Loucy (cell line): Measurements from ENCODE around the gene KIFC3.

Source experiments
- H2AFZ ChIP-seq: fragments of 200-600 bp; sonication (generic); 2 replicates; pipeline ENCODE4 v1.6.0; 2016; ENCODE audit warnings: antibody characterized with exemption, mild to moderate bottlenecking, low read length, moderate library complexity
- H3F3A ChIP-seq: fragments of 200-600 bp; 2 replicates; pipeline ENCODE4 v1.6.0; 2016; ENCODE audit warnings: antibody characterized with exemption, low read depth, mild to moderate bottlenecking
- H3K27me3 ChIP-seq: fragments of 200-600 bp; sonication (generic); 2 replicates; pipeline ENCODE4 v1.6.1; 2014; ENCODE audit warnings: low read length, mild to moderate bottlenecking; ENCODE audit not compliant: insufficient read depth, poor library complexity, severe bottlenecking
- H3K36me3 ChIP-seq: fragments of 200-600 bp; sonication (generic); 2 replicates; pipeline ENCODE4 v1.6.1; 2016; ENCODE audit warnings: low read length; ENCODE audit not compliant: insufficient read depth
- H3K4me1 ChIP-seq: fragments of 200-600 bp; sonication (generic); 2 replicates; pipeline ENCODE4 v1.5.1; 2014; ENCODE audit warnings: low read length, mild to moderate bottlenecking; ENCODE audit not compliant: insufficient read depth, poor library complexity, severe bottlenecking
- H3K4me2 ChIP-seq: fragments of 200-600 bp; sonication (generic); 2 replicates; pipeline ENCODE4 v1.6.0; 2014; ENCODE audit warnings: antibody characterized with exemption, low read length, low read depth, mild to moderate bottlenecking; ENCODE audit not compliant: poor library complexity, severe bottlenecking
- H3K4me3 ChIP-seq: fragments of 200-600 bp; sonication (generic); 2 replicates; pipeline ENCODE4 v1.5.1; 2014; ENCODE audit warnings: low read length, mild to moderate bottlenecking, mixed read lengths; ENCODE audit not compliant: poor library complexity, severe bottlenecking
- H3K79me2 ChIP-seq: fragments of 200-600 bp; sonication (generic); 2 replicates; pipeline ENCODE4 v1.6.1; 2014; ENCODE audit warnings: low read length; ENCODE audit not compliant: insufficient read depth
- H3K9ac ChIP-seq: fragments of 200-600 bp; sonication (generic); 2 replicates; pipeline ENCODE4 v1.6.0; 2014; ENCODE audit warnings: mild to moderate bottlenecking, low read depth, low read length, moderate library complexity; ENCODE audit not compliant: poor library complexity, severe bottlenecking
- H3K9me2 ChIP-seq: fragments of 200-600 bp; sonication (generic); replicated peaks from 2 replicates; pipeline ENCODE4 v1.6.1; 2016; ENCODE audit warnings: low read depth, low read length, mixed read lengths
- H3K9me3 ChIP-seq: fragments of 200-600 bp; sonication (generic); 2 replicates; pipeline ENCODE4 v1.6.1; 2014; ENCODE audit warnings: mild to moderate bottlenecking, antibody characterized with exemption, low read length, low read depth; ENCODE audit not compliant: insufficient read depth
- H4K20me1 ChIP-seq: fragments of 200-600 bp; sonication (generic); 2 replicates; pipeline ENCODE4 v1.6.0; 2014; ENCODE audit warnings: antibody characterized with exemption, low read length, mild to moderate bottlenecking; ENCODE audit not compliant: insufficient read depth, poor library complexity, severe bottlenecking
- EZH2phosphoT487 ChIP-seq: fragments of 200-600 bp; IDR thresholded peaks from 2 replicates; pipeline ENCODE4 v1.6.1; 2018; ENCODE audit warnings: antibody characterized with exemption, mild to moderate bottlenecking, moderate library complexity, borderline replicate concordance
- TF ChIP-seq, protein P1 (sequence below): fragments of 200-600 bp; sonication (generic); conservative IDR thresholded peaks from 2 replicates; pipeline ENCODE4 v1.5.1; 2014; ENCODE audit warnings: mild to moderate bottlenecking, antibody characterized with exemption, low read length

KIFC3 gene

DNA sequence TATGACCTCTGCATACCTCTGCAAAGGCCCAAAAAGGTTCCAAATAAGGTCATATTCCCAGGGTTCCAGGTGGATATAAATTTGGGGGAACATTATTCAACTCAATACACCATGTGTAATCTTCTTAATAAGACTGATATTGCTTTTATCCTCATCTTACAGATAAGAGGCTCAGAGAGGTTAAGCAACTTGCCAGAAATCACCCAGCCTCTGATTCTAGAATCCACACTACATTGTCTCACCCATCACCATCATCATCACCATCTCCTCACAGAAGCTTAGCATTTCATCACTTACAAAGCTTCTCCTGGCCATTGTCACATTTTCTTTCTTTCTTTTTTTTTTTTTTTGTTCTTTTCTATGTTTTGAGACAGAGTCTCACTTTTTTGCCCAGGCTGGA, 15.4 kb upstream of the KIFC3 start:
- Histone ChIP-seq H3K27me3 (no peaks in the 10 kb centered on the region), H3K79me2 (no peaks in the 10 kb centered on the region), H2AFZ (no peak overlapping the region), H3K9me2 (no peaks in the 10 kb centered on the region), H3K9ac (no peak overlapping the region), H3K4me1 (peaks cover 13% of the 10 kb centered on the region), H3K4me2 (no peak overlapping the region), H4K20me1 (no peaks in the 10 kb centered on the region), H3K4me3 (no peak overlapping the region), H3K9me3 (no peaks in the 10 kb centered on the region), H3F3A (no peaks in the 10 kb centered on the region), H3K36me3 (no peaks in the 10 kb centered on the region)
- no peak for TF ChIP-seq EZH2phosphoT487
- TF ChIP-seq, protein P1, sequence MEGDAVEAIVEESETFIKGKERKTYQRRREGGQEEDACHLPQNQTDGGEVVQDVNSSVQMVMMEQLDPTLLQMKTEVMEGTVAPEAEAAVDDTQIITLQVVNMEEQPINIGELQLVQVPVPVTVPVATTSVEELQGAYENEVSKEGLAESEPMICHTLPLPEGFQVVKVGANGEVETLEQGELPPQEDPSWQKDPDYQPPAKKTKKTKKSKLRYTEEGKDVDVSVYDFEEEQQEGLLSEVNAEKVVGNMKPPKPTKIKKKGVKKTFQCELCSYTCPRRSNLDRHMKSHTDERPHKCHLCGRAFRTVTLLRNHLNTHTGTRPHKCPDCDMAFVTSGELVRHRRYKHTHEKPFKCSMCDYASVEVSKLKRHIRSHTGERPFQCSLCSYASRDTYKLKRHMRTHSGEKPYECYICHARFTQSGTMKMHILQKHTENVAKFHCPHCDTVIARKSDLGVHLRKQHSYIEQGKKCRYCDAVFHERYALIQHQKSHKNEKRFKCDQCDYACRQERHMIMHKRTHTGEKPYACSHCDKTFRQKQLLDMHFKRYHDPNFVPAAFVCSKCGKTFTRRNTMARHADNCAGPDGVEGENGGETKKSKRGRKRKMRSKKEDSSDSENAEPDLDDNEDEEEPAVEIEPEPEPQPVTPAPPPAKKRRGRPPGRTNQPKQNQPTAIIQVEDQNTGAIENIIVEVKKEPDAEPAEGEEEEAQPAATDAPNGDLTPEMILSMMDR: no peak

DNA sequence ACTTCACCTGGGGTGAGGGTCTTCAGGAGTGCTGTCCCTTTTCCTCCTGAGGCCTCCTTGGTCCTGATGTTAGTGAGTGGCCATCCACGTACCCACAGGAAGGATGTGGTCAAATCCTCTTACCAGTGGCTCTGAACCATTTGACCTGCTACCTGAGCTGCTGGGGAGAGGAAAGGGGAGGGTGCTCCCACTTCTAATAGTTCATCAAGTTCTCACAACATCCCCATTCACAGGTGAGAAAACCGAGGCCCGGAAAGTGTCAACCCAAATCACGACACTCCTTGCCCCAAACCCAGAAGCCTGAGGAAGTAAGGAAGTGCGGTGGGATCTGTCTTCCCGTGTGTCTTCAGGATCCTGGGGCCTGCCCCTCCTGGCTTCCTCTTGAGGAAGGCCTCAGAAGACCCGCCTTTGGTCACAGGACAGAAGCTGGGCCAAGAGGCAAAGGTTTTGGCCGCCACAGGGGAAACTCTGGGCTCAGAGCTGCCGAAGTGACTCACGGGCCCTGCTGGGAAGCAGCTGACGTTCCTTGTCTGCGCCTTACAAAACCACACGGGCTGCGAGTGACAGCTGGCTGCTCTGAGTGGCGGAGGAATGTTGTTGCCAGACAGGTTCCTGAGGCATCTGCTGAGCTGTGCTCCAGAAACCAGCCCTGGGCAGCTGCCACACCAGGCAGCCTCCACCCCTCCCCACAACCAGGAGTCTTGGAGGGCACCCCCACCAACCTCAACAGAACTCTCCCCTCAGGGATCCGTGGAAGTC, 13.9 kb upstream of the KIFC3 start:
- Histone ChIP-seq H3F3A (no peaks in the 10 kb centered on the region), H3K4me3 (no peak overlapping the region), H3K9ac (no peak overlapping the region), H3K79me2 (no peaks in the 10 kb centered on the region), H4K20me1 (no peaks in the 10 kb centered on the region), H3K4me2 (peak overlapping the region; percentile 35), H3K9me3 (no peaks in the 10 kb centered on the region), H3K9me2 (no peaks in the 10 kb centered on the region), H2AFZ (no peak overlapping the region), H3K27me3 (no peaks in the 10 kb centered on the region), H3K36me3 (no peaks in the 10 kb centered on the region), H3K4me1 (peaks cover 15% of the 10 kb centered on the region)
- TF ChIP-seq, protein P1: no peak
- no peak for TF ChIP-seq EZH2phosphoT487

DNA sequence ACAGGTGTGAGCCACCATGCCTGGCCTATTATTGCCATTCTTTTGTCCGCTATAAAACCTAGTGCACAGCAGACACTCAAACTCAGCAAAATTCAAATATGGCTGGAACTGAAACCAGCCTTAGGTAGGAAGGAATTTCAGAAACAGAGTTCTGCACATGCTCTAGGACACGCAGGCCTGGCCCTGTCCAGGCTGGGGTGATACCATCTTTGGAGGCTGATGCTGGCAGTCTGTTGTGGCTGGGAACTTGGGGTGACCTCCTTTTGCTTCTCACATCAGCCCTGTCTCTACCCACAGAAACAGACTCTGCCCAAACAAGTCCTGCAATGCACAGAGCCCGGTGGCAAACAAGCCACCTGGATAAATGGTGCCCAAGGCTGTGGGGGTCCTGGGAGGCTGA, 12.6 kb upstream of the KIFC3 start:
- Histone ChIP-seq H3F3A (no peaks in the 10 kb centered on the region), H4K20me1 (no peaks in the 10 kb centered on the region), H3K9me3 (no peaks in the 10 kb centered on the region), H3K79me2 (no peaks in the 10 kb centered on the region), H3K9ac (no peak overlapping the region), H3K36me3 (no peaks in the 10 kb centered on the region), H3K27me3 (no peaks in the 10 kb centered on the region), H3K4me2 (no peak overlapping the region), H2AFZ (0 out of 2 replicates have a peak overlapping the region, but pooled peaks have one; percentile 7), H3K9me2 (no peaks in the 10 kb centered on the region), H3K4me3 (no peak overlapping the region), H3K4me1 (peaks cover 26% of the 10 kb centered on the region)
- no peak for TF ChIP-seq EZH2phosphoT487
- TF ChIP-seq, protein P1: no peak
